GM19193 (cell line): ENCODE results near the gene SIM1.

Experiments
- POLR2A ChIP-seq: IDR thresholded peaks from 4 replicates; pipeline ENCODE4 v1.6.1; 2011; ENCODE audit not compliant: insufficient read depth, insufficient read length; ENCODE audit errors: extremely low read depth

Gene SIM1

GRCh38 chr6:100427452-100427851, 37.3 kb downstream of the SIM1 start:
- TF ChIP-seq POLR2A: no peak

- no peak for TF ChIP-seq POLR2A
Observed at GRCh38 chr6:100426744-100427338, 37.9 kb downstream of the SIM1 start.

- TF ChIP-seq POLR2A: no peak
Observed at GRCh38 chr6:100426241-100426640, 38.5 kb downstream of the SIM1 start.

- no peak for TF ChIP-seq POLR2A
Observed at GRCh38 chr6:100420711-100421110, 44.0 kb downstream of the SIM1 start.

- TF ChIP-seq POLR2A: no peak
Observed at GRCh38 chr6:100417036-100417435, 47.7 kb downstream of the SIM1 start.

GRCh38 chr6:100415768-100416167, 49.0 kb downstream of the SIM1 start:
- TF ChIP-seq POLR2A: no peak

- TF ChIP-seq POLR2A: no peak
Observed at GRCh38 chr6:100412872-100413271, 51.8 kb downstream of the SIM1 start.

- TF ChIP-seq POLR2A: no peak
Observed at GRCh38 chr6:100404051-100404450, 60.7 kb downstream of the SIM1 start.

GRCh38 chr6:100393493-100393892, 71.2 kb downstream of the SIM1 start:
- no peak for TF ChIP-seq POLR2A

GRCh38 chr6:100392423-100392822, 72.3 kb downstream of the SIM1 start:
- TF ChIP-seq POLR2A: no peak

GRCh38 chr6:100388868-100389519, 75.7 kb downstream of the SIM1 start:
- TF ChIP-seq POLR2A: no peak

- no peak for TF ChIP-seq POLR2A
Observed at GRCh38 chr6:100382767-100383195, 81.9 kb downstream of the SIM1 start.

GRCh38 chr6:100382031-100382430, 82.7 kb downstream of the SIM1 start:
- no peak for TF ChIP-seq POLR2A

GRCh38 chr6:100381111-100381510, 83.6 kb downstream of the SIM1 start:
- TF ChIP-seq POLR2A: no peak

- TF ChIP-seq POLR2A: no peak
Observed at GRCh38 chr6:100379386-100379785, 85.3 kb downstream of the SIM1 start.

- TF ChIP-seq POLR2A: no peak
Observed at GRCh38 chr6:100378576-100378975, 86.1 kb downstream of the SIM1 start.
